Esophagus muscularis mucosa (tissue), 4 donors: ENCODE data around the gene EPB42.

Experiments
- EP300 ChIP-seq: sonication (generic); formaldehyde crosslinking; IDR thresholded peaks from one replicate; pipeline ENCODE4 v1.6.1; 2017; ENCODE audit warnings: antibody characterized with exemption
- POLR2A ChIP-seq: fragments of 450-650 bp; IDR thresholded peaks from one replicate; pipeline ENCODE4 v1.6.1; 2017; ENCODE audit warnings: antibody characterized with exemption, moderate library complexity, mild to moderate bottlenecking, low read depth
- POLR2AphosphoS5 ChIP-seq, 2 donors: sonication (generic); formaldehyde crosslinking; IDR thresholded peaks; one replicate each; pipeline ENCODE4 v1.6.1; 2017; ENCODE audit warnings: antibody characterized with exemption in 2 of 2
- TF ChIP-seq, protein P1 (sequence below), 3 experiments: fragments of 200-600 bp in 2 of 3; fragments of 450-650 bp in 1 of 3; sonication (generic) in 2 of 3; IDR thresholded peaks; one replicate each; pipeline ENCODE4 v1.5.1; 2017 to 2019; ENCODE audit warnings: antibody characterized with exemption in 3 of 3, mild to moderate bottlenecking in 2 of 3, moderate library complexity in 1 of 3

DNA sequence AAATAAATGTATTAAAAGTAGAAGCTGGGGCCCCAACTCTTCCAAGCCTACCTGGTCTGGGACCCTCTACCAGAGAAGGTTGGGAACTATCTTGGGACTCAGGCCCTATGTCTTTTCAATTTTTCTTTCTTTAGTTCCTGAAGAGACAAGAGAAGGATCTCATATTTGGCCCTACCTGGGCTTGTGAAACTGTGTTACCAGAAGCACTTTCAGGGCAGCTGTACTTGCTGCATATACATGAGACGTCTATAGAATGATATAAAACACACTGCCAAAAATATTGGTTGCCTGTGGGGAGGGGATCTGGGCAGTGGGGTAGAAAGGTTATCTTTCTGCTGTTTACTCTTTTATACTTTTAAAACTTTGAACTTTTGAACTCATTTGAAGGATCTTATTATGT lies 604 bp upstream of the EPB42 start:
- TF ChIP-seq POLR2AphosphoS5 (IDR thresholded peaks at IDR 0.05) (no peak), POLR2A (no peak), EP300 (no peak)
- TF ChIP-seq, protein P1, sequence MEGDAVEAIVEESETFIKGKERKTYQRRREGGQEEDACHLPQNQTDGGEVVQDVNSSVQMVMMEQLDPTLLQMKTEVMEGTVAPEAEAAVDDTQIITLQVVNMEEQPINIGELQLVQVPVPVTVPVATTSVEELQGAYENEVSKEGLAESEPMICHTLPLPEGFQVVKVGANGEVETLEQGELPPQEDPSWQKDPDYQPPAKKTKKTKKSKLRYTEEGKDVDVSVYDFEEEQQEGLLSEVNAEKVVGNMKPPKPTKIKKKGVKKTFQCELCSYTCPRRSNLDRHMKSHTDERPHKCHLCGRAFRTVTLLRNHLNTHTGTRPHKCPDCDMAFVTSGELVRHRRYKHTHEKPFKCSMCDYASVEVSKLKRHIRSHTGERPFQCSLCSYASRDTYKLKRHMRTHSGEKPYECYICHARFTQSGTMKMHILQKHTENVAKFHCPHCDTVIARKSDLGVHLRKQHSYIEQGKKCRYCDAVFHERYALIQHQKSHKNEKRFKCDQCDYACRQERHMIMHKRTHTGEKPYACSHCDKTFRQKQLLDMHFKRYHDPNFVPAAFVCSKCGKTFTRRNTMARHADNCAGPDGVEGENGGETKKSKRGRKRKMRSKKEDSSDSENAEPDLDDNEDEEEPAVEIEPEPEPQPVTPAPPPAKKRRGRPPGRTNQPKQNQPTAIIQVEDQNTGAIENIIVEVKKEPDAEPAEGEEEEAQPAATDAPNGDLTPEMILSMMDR (IDR thresholded peaks at IDR 0.05): no peak
